WERI-Rb-1 (cell line): Measurements from ENCODE around the gene ALOX15B.

Source experiments
- DNase-seq: peaks from one replicate; pipeline ENCODE4 v3.0.0-alpha.2; 2020
- H3K27ac ChIP-seq: fragments of 250-450 bp; sonication (Bioruptor Pico); 2 replicates; pipeline ENCODE4 v1.5.1; 2020; ENCODE audit warnings: mild to moderate bottlenecking, moderate library complexity
- H3K27me3 ChIP-seq: fragments of 250-450 bp; sonication (Bioruptor Pico); 2 replicates; pipeline ENCODE4 v1.5.1; 2021; ENCODE audit warnings: mild to moderate bottlenecking, low read depth, moderate library complexity; ENCODE audit not compliant: insufficient read depth, severe bottlenecking
- H3K36me3 ChIP-seq: fragments of 250-450 bp; sonication (Bioruptor Pico); 2 replicates; pipeline ENCODE4 v1.5.1; 2020; ENCODE audit warnings: mild to moderate bottlenecking, moderate library complexity
- H3K4me3 ChIP-seq: 2 replicates; pipeline ENCODE4 v1.5.1; 2011; ENCODE audit warnings: low read depth, mild to moderate bottlenecking, control low read depth, low read length
- H3K9me3 ChIP-seq: fragments of 250-450 bp; sonication (Bioruptor Pico); 2 replicates; pipeline ENCODE4 v1.5.1; 2021; ENCODE audit warnings: mild to moderate bottlenecking, moderate library complexity; ENCODE audit not compliant: severe bottlenecking
- TF ChIP-seq, protein P1 (sequence below): IDR thresholded peaks from 2 replicates; pipeline ENCODE4 v1.5.1; 2011; ENCODE audit warnings: low read depth, mild to moderate bottlenecking, control low read depth, inconsistent platforms, low read length

ALOX15B gene

DNA sequence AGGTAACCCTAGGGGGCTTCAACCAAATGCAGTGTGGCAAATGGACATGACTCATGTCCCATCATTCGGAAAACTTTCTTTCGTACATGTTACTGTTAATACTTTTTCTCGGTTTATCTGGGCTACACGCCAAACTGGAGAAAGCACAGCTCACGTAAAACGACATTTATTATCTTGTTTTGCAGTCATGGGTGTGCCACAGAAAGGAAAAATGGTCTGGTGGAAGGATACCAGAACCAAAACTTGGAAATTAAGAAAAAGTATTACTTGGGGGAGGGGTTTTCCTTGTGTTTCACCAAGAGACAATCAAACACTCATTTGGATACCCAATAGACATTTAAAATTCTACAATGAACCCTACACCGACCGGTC is 23.6 kb downstream of the ALOX15B start:
- Histone ChIP-seq H3K4me3 (no peak overlapping the region), H3K36me3 (no peaks in the 10 kb centered on the region), H3K27ac (no peak overlapping the region), H3K9me3 (no peaks in the 10 kb centered on the region), H3K27me3 (no peaks in the 10 kb centered on the region)
- TF ChIP-seq, protein P1, sequence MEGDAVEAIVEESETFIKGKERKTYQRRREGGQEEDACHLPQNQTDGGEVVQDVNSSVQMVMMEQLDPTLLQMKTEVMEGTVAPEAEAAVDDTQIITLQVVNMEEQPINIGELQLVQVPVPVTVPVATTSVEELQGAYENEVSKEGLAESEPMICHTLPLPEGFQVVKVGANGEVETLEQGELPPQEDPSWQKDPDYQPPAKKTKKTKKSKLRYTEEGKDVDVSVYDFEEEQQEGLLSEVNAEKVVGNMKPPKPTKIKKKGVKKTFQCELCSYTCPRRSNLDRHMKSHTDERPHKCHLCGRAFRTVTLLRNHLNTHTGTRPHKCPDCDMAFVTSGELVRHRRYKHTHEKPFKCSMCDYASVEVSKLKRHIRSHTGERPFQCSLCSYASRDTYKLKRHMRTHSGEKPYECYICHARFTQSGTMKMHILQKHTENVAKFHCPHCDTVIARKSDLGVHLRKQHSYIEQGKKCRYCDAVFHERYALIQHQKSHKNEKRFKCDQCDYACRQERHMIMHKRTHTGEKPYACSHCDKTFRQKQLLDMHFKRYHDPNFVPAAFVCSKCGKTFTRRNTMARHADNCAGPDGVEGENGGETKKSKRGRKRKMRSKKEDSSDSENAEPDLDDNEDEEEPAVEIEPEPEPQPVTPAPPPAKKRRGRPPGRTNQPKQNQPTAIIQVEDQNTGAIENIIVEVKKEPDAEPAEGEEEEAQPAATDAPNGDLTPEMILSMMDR, result no peak
- no peak for DNase-seq

DNA sequence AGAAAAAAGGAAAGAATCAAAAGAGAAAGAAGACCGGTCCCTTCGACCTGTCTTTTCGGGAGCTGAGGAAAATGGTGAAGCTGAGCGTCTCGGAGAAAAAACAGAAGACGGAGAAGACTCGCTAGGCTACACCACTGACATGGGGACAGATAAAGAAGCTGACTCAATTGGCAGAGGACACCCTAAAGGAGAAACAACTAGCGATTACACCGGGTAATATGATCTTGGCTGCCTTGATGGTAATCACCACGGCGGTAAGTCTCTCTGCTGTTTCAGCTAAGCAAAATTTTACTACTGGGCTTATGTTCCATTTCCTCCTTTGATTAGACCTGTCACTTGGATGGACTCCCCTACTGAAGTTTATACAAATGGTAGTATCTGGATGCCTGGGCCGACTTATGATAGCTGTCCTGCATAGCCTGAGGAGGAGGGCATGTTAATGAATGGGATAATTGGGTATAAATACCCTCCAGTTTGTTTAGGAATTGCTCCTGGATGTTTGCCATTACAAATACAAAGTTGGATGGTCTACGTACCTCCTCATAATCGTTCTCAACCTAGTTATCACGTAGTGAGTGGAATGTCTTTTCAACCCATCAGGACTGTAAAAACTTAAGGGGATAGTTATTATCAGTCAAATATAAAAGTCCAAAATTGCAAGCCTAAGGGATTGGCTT is 24.1 kb downstream of the ALOX15B start:
- TF ChIP-seq, protein P1, result no peak
- H3K27me3 ChIP-seq, result no peaks in the 10 kb centered on the region
- H3K9me3 ChIP-seq, result no peaks in the 10 kb centered on the region
- no peak for DNase-seq
- H3K27ac ChIP-seq, result no peak overlapping the region
- no peaks in the 10 kb centered on the region for H3K36me3 ChIP-seq
- H3K4me3 ChIP-seq, result no peak overlapping the region

DNA sequence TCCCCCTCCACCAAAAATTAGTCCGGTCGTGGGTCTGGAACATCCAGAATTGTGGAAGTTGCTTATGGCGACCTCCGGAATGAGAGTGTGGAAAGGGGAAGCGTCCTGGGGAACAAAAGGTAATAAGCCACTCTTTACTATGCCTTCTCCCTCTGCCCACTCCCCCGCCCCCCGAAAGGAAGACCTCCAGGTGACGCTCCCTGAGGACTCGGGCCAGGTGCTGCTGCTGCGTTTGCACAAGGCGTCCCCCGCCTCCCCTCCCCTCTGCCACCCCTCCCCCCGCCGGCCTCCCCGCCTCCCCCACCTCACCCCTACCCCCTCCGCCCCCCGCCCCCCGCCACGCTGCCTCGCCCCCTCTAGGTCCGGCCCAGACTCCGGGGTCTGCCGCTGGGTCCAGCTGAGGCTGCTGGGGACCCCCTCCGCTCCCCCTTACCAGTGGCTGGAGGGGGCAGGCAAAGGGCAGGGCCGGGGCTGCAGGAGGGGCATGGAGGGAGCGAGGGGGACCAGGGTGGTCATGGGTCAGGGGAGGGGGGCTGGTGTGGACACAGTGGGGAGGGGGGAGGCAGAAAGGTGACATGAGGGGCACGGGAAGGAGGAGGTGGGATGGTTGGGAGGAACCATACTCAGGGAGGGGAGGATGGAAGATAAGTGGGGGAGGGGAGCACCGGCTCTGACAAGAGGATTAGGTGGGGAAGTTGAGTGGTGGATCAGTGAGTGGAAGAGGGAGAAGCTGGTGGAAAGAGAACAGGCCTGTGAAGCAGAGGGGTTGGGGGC is 25.1 kb downstream of the ALOX15B start:
- no peaks in the 10 kb centered on the region for H3K27me3 ChIP-seq
- no peaks in the 10 kb centered on the region for H3K9me3 ChIP-seq
- TF ChIP-seq, protein P1, result no peak
- H3K36me3 ChIP-seq, result no peaks in the 10 kb centered on the region
- DNase-seq, result peak; percentile 36
- H3K4me3 ChIP-seq, result no peak overlapping the region
- H3K27ac ChIP-seq, result no peak overlapping the region

DNA sequence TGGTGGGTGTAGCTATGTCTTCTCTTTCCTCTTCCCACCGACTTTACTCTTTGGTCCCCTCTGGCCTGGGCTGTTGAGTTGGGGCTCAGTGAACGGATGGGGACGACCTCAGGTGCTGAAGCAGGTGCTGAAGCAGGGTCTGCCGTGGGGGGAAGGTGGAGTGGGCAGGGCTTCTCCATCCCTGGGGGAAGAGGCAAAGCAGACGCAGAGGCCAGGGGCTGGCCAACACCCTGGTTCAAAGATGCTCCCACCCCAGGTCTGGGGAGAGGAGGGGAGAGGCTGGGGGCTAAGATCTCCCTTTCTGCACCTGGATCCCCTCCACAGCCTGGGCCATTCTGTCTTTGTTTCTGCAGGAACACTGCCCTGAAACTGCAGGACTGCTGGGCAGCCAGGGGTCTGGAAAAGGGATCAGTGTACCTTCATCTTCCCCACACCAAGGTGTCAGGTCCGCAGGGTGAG is 25.7 kb downstream of the ALOX15B start:
- TF ChIP-seq, protein P1, result no peak
- no peak for DNase-seq
- Histone ChIP-seq H3K4me3 (no peak overlapping the region), H3K9me3 (no peaks in the 10 kb centered on the region), H3K27ac (no peak overlapping the region), H3K27me3 (no peaks in the 10 kb centered on the region), H3K36me3 (no peaks in the 10 kb centered on the region)

DNA sequence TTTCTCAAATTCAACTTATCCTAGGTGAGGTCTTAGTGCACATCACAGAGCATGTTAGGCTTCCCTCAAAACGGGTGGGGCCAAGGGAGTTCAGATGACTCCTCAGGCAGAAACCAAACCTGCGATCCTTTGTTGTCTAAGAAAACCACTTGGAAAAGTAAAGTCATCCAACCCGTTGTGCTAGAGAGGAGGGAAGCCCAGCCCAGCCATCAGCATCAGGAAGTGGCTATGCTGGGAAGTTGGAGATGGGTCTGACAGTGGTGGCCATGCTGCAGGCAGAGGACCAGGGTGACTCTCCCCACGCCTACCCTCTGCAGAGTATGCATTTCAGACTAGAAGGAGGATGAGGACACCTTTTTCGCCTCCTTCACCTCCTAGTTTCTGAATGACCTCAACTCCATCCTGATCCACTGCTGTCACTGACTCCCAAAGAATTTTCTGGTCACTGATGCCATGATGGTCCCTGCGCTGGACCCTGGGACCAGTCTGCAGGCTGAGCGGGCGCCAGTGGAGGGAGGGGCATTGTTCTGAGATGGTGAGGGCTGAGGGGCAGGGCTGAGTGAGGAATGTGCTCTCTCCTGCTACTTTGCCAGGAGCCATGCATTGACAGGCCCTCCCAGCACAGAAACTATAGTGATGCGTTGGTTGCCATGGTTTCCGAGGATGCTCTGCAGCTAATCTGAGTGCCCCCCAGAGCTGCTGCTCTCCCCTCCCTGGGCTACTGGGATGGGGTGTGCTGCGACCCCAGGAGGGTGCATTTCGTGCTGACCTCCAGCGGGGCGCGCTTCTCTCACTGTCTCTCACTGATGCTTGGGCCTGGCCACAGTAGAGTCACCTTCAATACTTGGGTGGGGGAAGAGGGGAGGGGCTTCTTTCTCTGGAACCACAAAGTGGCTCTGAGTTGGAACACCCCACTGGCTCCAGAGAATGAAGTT is 28.2 kb downstream of the ALOX15B start:
- DNase-seq, result no peak
- H3K9me3 ChIP-seq, result no peaks in the 10 kb centered on the region
- TF ChIP-seq, protein P1, result no peak
- no peaks in the 10 kb centered on the region for H3K27me3 ChIP-seq
- H3K27ac ChIP-seq, result no peak overlapping the region
- H3K36me3 ChIP-seq, result no peaks in the 10 kb centered on the region
- no peak overlapping the region for H3K4me3 ChIP-seq
